Measurements from ENCODE around the gene ZSCAN12. TPM values are rescaled to one million over a fixed set of nuclear protein-coding genes. Genes with fewer than 3 reads are reported as not detected.

ZSCAN12 gene
- total RNA-seq, 1 experiment from 2014 or later = 1.6 TPM

DNA sequence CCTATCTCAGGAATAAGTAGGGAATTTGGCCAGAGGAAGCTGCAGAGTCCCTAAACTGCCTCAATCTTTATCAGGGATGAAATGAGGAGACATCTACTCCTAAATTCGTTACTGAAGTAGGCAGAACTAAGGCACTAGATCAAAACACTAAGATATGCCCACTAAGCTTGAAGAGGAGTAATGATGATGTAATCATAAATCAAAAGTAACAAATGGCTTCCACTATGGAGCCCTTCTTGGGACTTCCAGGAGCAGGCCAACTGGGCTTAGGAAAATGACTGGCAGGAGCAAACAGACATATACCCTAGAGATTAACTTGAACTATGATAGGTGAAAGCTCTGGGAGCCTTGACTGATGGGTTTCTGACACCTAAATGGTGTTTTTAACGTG lies 15.4 kb downstream of the ZSCAN12 start:
- POLR2A ChIA-PET = interaction anchor here (1.0 to 1.9 kb wide), 3 partner anchors 12 to 48 kb away, joined by 3 to 17 read pairs (median 6); partner anchors contain the start of gene ZSCAN31
- H3K36me3 ChIP-seq (ENCODE audit: control insufficient read depth, insufficient read depth, low read length) = no peaks in the 10 kb centered on the region
- Mint-ChIP-seq H3K4me1 (ENCODE audit: low read depth, unreplicated experiment) (peaks cover 18% of the 10 kb centered on the region), H3K36me3 (ENCODE audit: insufficient read depth, unreplicated experiment) (peaks cover 8% of the 10 kb centered on the region), H3K27me3 (ENCODE audit: insufficient read depth, unreplicated experiment) (peaks cover 7% of the 10 kb centered on the region), H3K4me3 (ENCODE audit: unreplicated experiment) (peak overlapping the region; percentile 82), H3K9me3 (ENCODE audit: unreplicated experiment) (no peaks in the 10 kb centered on the region), H3K27ac (ENCODE audit: unreplicated experiment) (no peak overlapping the region)
- no peak for DNase-seq
- no peaks in the 10 kb centered on the region for H3K9me3 ChIP-seq
- TF ChIP-seq, protein P1, sequence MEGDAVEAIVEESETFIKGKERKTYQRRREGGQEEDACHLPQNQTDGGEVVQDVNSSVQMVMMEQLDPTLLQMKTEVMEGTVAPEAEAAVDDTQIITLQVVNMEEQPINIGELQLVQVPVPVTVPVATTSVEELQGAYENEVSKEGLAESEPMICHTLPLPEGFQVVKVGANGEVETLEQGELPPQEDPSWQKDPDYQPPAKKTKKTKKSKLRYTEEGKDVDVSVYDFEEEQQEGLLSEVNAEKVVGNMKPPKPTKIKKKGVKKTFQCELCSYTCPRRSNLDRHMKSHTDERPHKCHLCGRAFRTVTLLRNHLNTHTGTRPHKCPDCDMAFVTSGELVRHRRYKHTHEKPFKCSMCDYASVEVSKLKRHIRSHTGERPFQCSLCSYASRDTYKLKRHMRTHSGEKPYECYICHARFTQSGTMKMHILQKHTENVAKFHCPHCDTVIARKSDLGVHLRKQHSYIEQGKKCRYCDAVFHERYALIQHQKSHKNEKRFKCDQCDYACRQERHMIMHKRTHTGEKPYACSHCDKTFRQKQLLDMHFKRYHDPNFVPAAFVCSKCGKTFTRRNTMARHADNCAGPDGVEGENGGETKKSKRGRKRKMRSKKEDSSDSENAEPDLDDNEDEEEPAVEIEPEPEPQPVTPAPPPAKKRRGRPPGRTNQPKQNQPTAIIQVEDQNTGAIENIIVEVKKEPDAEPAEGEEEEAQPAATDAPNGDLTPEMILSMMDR (IDR thresholded peaks at IDR 0.05; ENCODE audit: insufficient read depth in 1 of 2, low read depth in 1 of 2, low read length in 1 of 2, severe bottlenecking in 1 of 2, unreplicated experiment in 1 of 2) = no peak
- no peak overlapping the region; the same call in 1 of the 2 replicates for H3K4me3 ChIP-seq (ENCODE audit: low read depth, low read length)
- peaks cover 11% of the 10 kb centered on the region; the same call in 1 of the 2 replicates for H3K4me1 ChIP-seq
- BruUV-seq (replicated peaks) = no TSS peak
- H3K27me3 ChIP-seq (replicated peaks; ENCODE audit: control insufficient read depth, insufficient read depth, low read length) = no peaks in the 10 kb centered on the region
- intact Hi-C loops (cut with micrococcal nuclease; ENCODE audit: unreplicated experiment) = no loop called here
- CTCF ChIA-PET = interaction anchor here (1.0 to 2.1 kb wide), 6 partner anchors 28 to 261 kb away, joined by 3 to 26 read pairs (median 5); partner anchors contain the start of genes PGBD1, ZKSCAN3, ZSCAN16 and ZSCAN26

DNA sequence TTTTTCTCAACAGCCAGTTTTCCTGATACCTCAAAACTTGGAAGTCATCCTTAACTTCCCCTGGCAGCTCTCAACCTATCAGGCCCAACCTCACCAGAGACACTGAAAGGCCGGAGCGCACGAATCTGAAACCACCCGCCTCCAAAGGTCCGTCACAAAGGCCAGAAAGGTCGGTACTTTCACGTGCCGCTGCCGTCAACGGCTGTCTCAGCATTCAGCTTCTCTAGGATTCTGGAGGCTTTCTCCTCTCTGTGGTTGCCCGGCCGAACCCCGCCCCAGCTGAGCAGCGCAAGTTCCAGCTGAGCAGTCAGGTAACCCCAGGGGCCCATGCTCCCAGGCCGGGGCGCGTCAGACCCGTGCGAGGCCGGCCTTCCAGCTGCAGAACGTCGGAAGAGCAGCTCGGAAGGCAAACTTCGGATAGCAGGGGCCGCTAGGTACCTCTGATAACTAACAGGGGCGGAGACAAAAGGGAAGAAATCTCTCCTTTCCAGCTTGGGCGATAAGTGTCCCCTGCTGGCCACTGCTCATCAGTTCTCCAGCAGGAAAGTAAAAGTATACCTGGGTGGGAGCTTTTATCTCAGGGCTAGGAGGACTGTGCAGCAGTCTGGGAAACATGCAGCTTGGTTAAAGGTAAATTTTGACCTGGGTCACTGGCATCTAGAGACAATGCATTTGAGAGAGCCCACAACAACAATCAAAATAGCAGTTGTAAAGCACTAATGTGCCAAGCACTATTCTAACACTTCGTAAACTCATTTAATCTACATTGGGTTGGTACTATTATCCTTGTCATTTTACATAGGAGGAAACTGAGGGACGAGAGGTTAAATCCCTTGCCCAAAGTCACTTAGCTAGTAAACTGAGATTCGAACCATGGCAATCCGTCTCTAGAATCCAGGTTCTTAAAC lies 16.1 kb downstream of the ZSCAN12 start:
- BruUV-seq (replicated peaks) = no TSS peak
- Histone ChIP-seq H3K36me3 (ENCODE audit: control insufficient read depth, insufficient read depth, low read length) (no peaks in the 10 kb centered on the region), H3K27me3 (replicated peaks; ENCODE audit: control insufficient read depth, insufficient read depth, low read length) (no peaks in the 10 kb centered on the region), H3K4me3 (ENCODE audit: low read depth, low read length) (peak overlapping the region; percentile 50), H3K4me1 (peaks cover 11% of the 10 kb centered on the region; the same call in 1 of the 2 replicates), H3K9me3 (peaks cover 6% of the 10 kb centered on the region; the same call in 1 of the 2 replicates)
- peaks cover 7% of the 10 kb centered on the region for H3K27me3 Mint-ChIP-seq (ENCODE audit: insufficient read depth, unreplicated experiment)
- peaks cover 8% of the 10 kb centered on the region for H3K36me3 Mint-ChIP-seq (ENCODE audit: insufficient read depth, unreplicated experiment)
- H3K9me3 Mint-ChIP-seq (ENCODE audit: unreplicated experiment) = no peaks in the 10 kb centered on the region
- peaks cover 18% of the 10 kb centered on the region for H3K4me1 Mint-ChIP-seq (ENCODE audit: low read depth, unreplicated experiment)
- H3K4me3 Mint-ChIP-seq (ENCODE audit: unreplicated experiment) = peak overlapping the region; percentile 82
- TF ChIP-seq, protein P1 (IDR thresholded peaks at IDR 0.05; ENCODE audit: insufficient read depth in 1 of 2, low read depth in 1 of 2, low read length in 1 of 2, severe bottlenecking in 1 of 2, unreplicated experiment in 1 of 2) = peak; percentile 57 to 76
- peak; percentile 95 for DNase-seq
- ChIA-PET POLR2A (interaction anchor here (0.6 to 1.9 kb wide), 10 partner anchors 11 to 545 kb away, joined by 3 to 17 read pairs (median 4); partner anchors contain the start of genes PGBD1, ZKSCAN4, ZSCAN26 and ZSCAN31), CTCF (interaction anchor here (0.8 to 2.1 kb wide), 9 partner anchors 27 to 261 kb away, joined by 3 to 26 read pairs (median 6); partner anchors contain the start of genes PGBD1, ZKSCAN3, ZKSCAN8 and ZSCAN16)
- peak overlapping the region; percentile 87 for H3K27ac Mint-ChIP-seq (ENCODE audit: unreplicated experiment)
- intact Hi-C loops (cut with micrococcal nuclease; ENCODE audit: unreplicated experiment) = loop anchor here (1.0 to 2.0 kb wide), 6 partner anchors 27 to 259 kb away; partner anchors contain the start of genes PGBD1, ZKSCAN4, ZSCAN16 and ZSCAN9

DNA sequence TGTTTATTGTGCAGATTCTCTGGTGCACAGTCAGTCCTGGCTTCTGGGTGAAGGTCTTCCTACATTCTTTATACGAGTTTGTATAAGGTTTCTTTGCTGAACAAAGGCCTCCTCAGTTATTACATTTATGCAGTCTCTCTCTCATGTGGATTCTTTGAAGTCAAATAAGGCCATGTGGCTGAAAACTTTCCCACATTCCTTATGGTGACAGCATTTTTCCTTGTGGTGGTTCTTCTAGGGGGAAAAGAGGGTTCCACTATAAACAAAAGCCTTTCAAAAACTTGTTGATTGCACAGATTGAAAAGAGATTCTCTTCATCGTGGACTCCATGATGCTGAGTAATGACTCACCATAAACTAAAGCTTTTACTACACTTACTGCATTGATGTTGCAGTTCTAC lies 19.2 kb downstream of the ZSCAN12 start:
- intact Hi-C loops (cut with micrococcal nuclease; ENCODE audit: unreplicated experiment) = no loop called here
- DNase-seq = no peak
- BruUV-seq (replicated peaks) = no TSS peak
- Mint-ChIP-seq H3K27ac (ENCODE audit: unreplicated experiment) (no peak overlapping the region), H3K4me1 (ENCODE audit: low read depth, unreplicated experiment) (peaks cover 18% of the 10 kb centered on the region), H3K9me3 (ENCODE audit: unreplicated experiment) (no peaks in the 10 kb centered on the region), H3K36me3 (ENCODE audit: insufficient read depth, unreplicated experiment) (peaks cover 8% of the 10 kb centered on the region), H3K27me3 (ENCODE audit: insufficient read depth, unreplicated experiment) (no peaks in the 10 kb centered on the region), H3K4me3 (ENCODE audit: unreplicated experiment) (no peak overlapping the region)
- peaks cover 11% of the 10 kb centered on the region; the same call in 1 of the 2 replicates for H3K4me1 ChIP-seq
- H3K36me3 ChIP-seq (ENCODE audit: control insufficient read depth, insufficient read depth, low read length) = no peaks in the 10 kb centered on the region
- ChIA-PET POLR2A (no interaction called here), CTCF (no interaction called here)
- H3K27me3 ChIP-seq (replicated peaks; ENCODE audit: control insufficient read depth, insufficient read depth, low read length) = no peaks in the 10 kb centered on the region
- TF ChIP-seq, protein P1 (IDR thresholded peaks at IDR 0.05; ENCODE audit: insufficient read depth in 1 of 2, low read depth in 1 of 2, low read length in 1 of 2, severe bottlenecking in 1 of 2, unreplicated experiment in 1 of 2) = no peak
- peaks cover 12% of the 10 kb centered on the region; the same call in 1 of the 2 replicates for H3K9me3 ChIP-seq
- H3K4me3 ChIP-seq (ENCODE audit: low read depth, low read length) = no peak overlapping the region

Measured in Caco-2 (cell line).